GM06990 (cell line): ENCODE results near the gene GABBR1.

Source experiments
- DNase-seq: peaks from one replicate; pipeline ENCODE4 v3.0.0-alpha.2; 2011; ENCODE audit not compliant: insufficient read length; ENCODE audit errors: extremely low read depth
- H3K27me3 ChIP-seq: replicated peaks from 2 replicates; pipeline ENCODE4 v1.6.0; 2011; ENCODE audit warnings: low read length; ENCODE audit not compliant: control insufficient read depth, insufficient read depth
- H3K36me3 ChIP-seq: 2 replicates; pipeline ENCODE4 v1.5.1; 2011; ENCODE audit warnings: low read length; ENCODE audit not compliant: control insufficient read depth, insufficient read depth
- H3K4me3 ChIP-seq: replicated peaks from 2 replicates; pipeline ENCODE4 v1.5.1; 2011; ENCODE audit warnings: low read depth, mild to moderate bottlenecking, control low read depth, low read length
- TF ChIP-seq, protein P1 (sequence below): IDR thresholded peaks from 2 replicates; pipeline ENCODE4 v1.5.1; 2011; ENCODE audit warnings: low read length, control low read depth, mild to moderate bottlenecking, inconsistent platforms; ENCODE audit not compliant: insufficient read depth, poor library complexity, severe bottlenecking

The GABBR1 gene

DNA sequence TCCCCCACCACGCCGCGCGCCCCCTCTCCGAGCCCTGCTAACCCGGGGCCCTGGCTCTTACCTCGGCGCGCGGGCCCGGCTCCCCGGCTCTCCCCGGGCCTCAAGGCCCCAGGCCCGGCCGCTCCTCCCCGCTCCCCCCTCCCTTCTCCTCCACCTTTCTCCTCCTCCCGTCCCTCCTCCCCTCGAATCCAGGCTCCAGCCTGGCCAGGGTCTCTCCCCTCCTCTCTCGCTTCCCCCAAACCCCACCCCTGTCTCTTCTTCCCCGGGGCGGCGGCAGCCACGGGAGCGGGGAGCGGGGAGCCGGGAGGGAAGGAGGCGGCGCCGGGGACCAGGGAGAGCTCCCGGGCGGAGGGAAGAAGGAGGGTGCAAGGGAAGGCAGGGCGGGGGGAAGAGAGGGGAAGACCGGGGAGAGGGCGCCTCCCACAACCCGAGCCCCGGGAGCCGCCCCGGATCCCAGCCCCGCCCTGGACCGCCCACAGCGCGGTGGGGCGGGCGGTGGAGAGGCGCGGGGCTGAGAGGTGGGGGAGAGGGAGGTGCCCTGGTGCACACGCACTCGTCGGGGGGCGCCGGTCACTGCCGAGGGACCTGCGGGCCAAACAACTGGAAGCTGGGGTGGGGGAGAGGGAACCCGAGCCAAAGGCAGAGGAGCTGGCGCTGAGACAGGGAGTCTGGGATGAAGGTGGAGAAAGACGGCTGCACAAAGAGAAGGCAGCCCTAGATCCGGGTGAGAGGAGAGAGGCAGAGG, at the start of gene GABBR1:
Gene GABBR1, minus strand, starts transcription at position 395 of the 745 bp plus-strand sequence. CDS start 798 bp downstream, outside the sequence.
- Histone ChIP-seq H3K4me3 (peak within 1 kb of the TSS; percentile 64), H3K36me3 (no peaks in the 10 kb centered on the region), H3K27me3 (no peaks in the 10 kb centered on the region; the same call in none of the 2 replicates)
- DNase-seq: peak; percentile 52
- TF ChIP-seq, protein P1, sequence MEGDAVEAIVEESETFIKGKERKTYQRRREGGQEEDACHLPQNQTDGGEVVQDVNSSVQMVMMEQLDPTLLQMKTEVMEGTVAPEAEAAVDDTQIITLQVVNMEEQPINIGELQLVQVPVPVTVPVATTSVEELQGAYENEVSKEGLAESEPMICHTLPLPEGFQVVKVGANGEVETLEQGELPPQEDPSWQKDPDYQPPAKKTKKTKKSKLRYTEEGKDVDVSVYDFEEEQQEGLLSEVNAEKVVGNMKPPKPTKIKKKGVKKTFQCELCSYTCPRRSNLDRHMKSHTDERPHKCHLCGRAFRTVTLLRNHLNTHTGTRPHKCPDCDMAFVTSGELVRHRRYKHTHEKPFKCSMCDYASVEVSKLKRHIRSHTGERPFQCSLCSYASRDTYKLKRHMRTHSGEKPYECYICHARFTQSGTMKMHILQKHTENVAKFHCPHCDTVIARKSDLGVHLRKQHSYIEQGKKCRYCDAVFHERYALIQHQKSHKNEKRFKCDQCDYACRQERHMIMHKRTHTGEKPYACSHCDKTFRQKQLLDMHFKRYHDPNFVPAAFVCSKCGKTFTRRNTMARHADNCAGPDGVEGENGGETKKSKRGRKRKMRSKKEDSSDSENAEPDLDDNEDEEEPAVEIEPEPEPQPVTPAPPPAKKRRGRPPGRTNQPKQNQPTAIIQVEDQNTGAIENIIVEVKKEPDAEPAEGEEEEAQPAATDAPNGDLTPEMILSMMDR: no peak

GRCh38 chr6:29681811-29682210, 48.8 kb upstream of the GABBR1 start:
- no peak for DNase-seq
- TF ChIP-seq, protein P1: no peak
- no peaks in the 10 kb centered on the region for H3K27me3 ChIP-seq
- no peak overlapping the region for H3K4me3 ChIP-seq
- H3K36me3 ChIP-seq: no peaks in the 10 kb centered on the region

DNA sequence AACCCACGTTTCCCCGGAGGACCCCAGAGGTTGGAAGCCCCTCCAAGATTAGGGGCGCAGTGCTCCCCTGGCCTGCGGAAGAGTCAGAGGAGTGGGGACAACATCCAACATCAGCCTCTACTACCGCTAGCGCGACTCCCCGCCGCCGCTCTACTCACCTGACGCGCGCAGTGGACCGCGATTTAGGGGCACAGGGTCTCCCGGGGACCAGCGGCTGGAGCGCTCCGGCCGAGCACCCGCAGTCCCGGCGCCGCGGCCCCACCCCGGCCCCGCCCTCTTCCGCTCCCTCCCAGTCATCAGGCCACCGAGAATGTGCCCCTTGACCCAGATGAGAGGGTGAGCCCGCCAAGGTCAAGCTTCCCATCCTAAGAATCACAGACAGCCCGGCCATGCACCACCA, 47.9 kb upstream of the GABBR1 start, which contains the start of gene ZFP57:
Gene ZFP57, minus strand, starts transcription at position 249 of the 400 bp plus-strand sequence. CDS start 4,149 bp downstream, outside the sequence.
- no peak for DNase-seq
- Histone ChIP-seq H3K36me3 (no peaks in the 10 kb centered on the region), H3K4me3 (no peak within 1 kb of the TSS), H3K27me3 (no peaks in the 10 kb centered on the region)
- TF ChIP-seq, protein P1: no peak

DNA sequence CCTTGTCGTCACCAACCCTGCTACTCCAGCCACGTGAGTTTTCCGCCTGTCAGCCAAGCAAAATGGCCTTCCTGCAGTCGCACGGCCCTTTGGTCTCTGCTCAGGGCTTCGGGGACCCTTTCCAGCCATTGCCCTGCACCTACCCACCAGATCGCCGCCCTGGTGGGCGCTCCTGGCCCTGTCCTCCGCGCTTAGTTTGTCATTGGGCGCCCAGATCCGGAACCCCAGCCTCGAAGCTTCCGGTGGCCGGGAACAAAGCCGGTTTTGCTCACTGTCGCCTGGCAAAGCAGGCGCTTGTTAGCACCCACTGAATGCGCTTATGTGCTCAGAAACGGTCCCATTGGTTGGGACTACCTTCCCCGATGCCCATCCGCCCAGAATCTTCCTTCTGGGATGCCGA, 47.4 kb upstream of the GABBR1 start:
- H3K4me3 ChIP-seq: no peak overlapping the region
- TF ChIP-seq, protein P1: no peak
- no peaks in the 10 kb centered on the region; the same call in 1 of the 2 replicates for H3K27me3 ChIP-seq
- H3K36me3 ChIP-seq: no peaks in the 10 kb centered on the region
- no peak for DNase-seq

GRCh38 chr6:29679962-29680361, 47.0 kb upstream of the GABBR1 start:
- H3K4me3 ChIP-seq: no peak overlapping the region
- H3K27me3 ChIP-seq: no peaks in the 10 kb centered on the region; the same call in 1 of the 2 replicates
- TF ChIP-seq, protein P1: no peak
- H3K36me3 ChIP-seq: no peaks in the 10 kb centered on the region
- DNase-seq: no peak
